PC-9 (cell line): ENCODE results near the gene DHRS2. TPM values are rescaled to one million over a fixed set of nuclear protein-coding genes. Genes with fewer than 3 reads are reported as not detected.
A peak's percentile ranks its signal among the peaks of the same experiment; 100 is the strongest.

Experiments used
- BruUV-seq: library from RNA; stranded (reverse); fragments of 400-500 nt; replicated peaks from 2 replicates; lab custom pipeline; 2021; lab: Mats Ljungman, UMichigan
- CTCF ChIA-PET: fragments of 300-600 bp; sonication (Branson Sonifier 250); formaldehyde crosslinking; loops from one replicate; lab custom pipeline; 2022; ENCODE audit warnings: antibody characterized with exemption; lab: Charles Lee
- POLR2A ChIA-PET: fragments of 300-600 bp; sonication (Branson Sonifier 250); formaldehyde crosslinking; loops from one replicate; lab custom pipeline; 2022; ENCODE audit warnings: antibody characterized with exemption; ENCODE audit not compliant: unreplicated experiment; lab: Charles Lee
- DNase-seq, 2 experiments: peaks; one replicate each; pipeline versions ENCODE4 v3.0.0 to v3.0.0-alpha.2; 2015 to 2022; ENCODE audit warnings: mixed read lengths in 1 of 2
- H2AFZ ChIP-seq: fragments of 200-600 bp; sonication (generic); 2 replicates; pipeline ENCODE4 v1.8.1; 2017; ENCODE audit warnings: antibody characterized with exemption
- H3F3A ChIP-seq: fragments of 200-600 bp; sonication (generic); 2 replicates; pipeline ENCODE4 v1.8.1; 2017; ENCODE audit warnings: antibody characterized with exemption, mild to moderate bottlenecking, low read depth; ENCODE audit not compliant: insufficient read depth
- H3K27ac ChIP-seq: fragments of 200-600 bp; sonication (generic); 2 replicates; pipeline ENCODE4 v1.6.1; 2016; ENCODE audit warnings: mixed run types
- H3K27me3 ChIP-seq: fragments of 200-600 bp; sonication (generic); 2 replicates; pipeline ENCODE4 v1.6.1; 2016; ENCODE audit warnings: low read depth, mixed run types; ENCODE audit not compliant: insufficient read depth
- H3K36me3 ChIP-seq: fragments of 200-600 bp; sonication (generic); 2 replicates; pipeline ENCODE4 v1.6.1; 2016; ENCODE audit warnings: low read depth, mixed run types
- H3K4me1 ChIP-seq: fragments of 200-600 bp; sonication (generic); replicated peaks from 2 replicates; pipeline ENCODE4 v1.6.1; 2016; ENCODE audit warnings: mixed run types; ENCODE audit not compliant: insufficient read depth
- H3K4me2 ChIP-seq: fragments of 200-600 bp; sonication (generic); 2 replicates; pipeline ENCODE4 v1.6.1; 2017; ENCODE audit warnings: mixed run types
- H3K4me3 ChIP-seq: fragments of 200-600 bp; sonication (generic); 2 replicates; pipeline ENCODE4 v1.6.1; 2016; ENCODE audit warnings: mixed run types
- H3K79me2 ChIP-seq: fragments of 200-600 bp; sonication (generic); 2 replicates; pipeline ENCODE4 v1.6.1; 2017; ENCODE audit warnings: low read depth, mixed run types
- H3K9me2 ChIP-seq: fragments of 200-600 bp; sonication (generic); 2 replicates; pipeline ENCODE4 v1.8.1; 2017; ENCODE audit warnings: mild to moderate bottlenecking; ENCODE audit not compliant: insufficient read depth
- H3K9me3 ChIP-seq: fragments of 200-600 bp; sonication (generic); 2 replicates; pipeline ENCODE4 v1.8.1; 2016; ENCODE audit warnings: low read depth; ENCODE audit not compliant: insufficient read depth
- H4K20me1 ChIP-seq: fragments of 200-600 bp; sonication (generic); 2 replicates; pipeline ENCODE4 v1.8.1; 2017; ENCODE audit not compliant: insufficient read depth
- EZH2 ChIP-seq: fragments of 200-600 bp; sonication (generic); IDR thresholded peaks from 2 replicates; pipeline ENCODE4 v1.8.0; 2017; ENCODE audit warnings: antibody characterized with exemption, low read depth
- intact Hi-C: fragments of 100-400 bp; cut with micrococcal nuclease; formaldehyde crosslinking; loops from one replicate; pipeline ENCODE4 v1.10.0; 2022; ENCODE audit not compliant: unreplicated experiment
- total RNA-seq: library from RNA; stranded (reverse); gene quantifications from 2 replicates; pipeline ENCODE4 v1.2.3, GENCODE V29; 2021
- TF ChIP-seq, protein P1 (sequence below): fragments of 200-600 bp; sonication (generic); conservative IDR thresholded peaks from 2 replicates; pipeline ENCODE4 v1.6.1; 2017; ENCODE audit warnings: mixed run types, antibody characterized with exemption, mild to moderate bottlenecking, moderate library complexity

Gene DHRS2
- total RNA-seq, 1 experiment from 2014 or later = 0.55 TPM

- TF ChIP-seq, protein P1, sequence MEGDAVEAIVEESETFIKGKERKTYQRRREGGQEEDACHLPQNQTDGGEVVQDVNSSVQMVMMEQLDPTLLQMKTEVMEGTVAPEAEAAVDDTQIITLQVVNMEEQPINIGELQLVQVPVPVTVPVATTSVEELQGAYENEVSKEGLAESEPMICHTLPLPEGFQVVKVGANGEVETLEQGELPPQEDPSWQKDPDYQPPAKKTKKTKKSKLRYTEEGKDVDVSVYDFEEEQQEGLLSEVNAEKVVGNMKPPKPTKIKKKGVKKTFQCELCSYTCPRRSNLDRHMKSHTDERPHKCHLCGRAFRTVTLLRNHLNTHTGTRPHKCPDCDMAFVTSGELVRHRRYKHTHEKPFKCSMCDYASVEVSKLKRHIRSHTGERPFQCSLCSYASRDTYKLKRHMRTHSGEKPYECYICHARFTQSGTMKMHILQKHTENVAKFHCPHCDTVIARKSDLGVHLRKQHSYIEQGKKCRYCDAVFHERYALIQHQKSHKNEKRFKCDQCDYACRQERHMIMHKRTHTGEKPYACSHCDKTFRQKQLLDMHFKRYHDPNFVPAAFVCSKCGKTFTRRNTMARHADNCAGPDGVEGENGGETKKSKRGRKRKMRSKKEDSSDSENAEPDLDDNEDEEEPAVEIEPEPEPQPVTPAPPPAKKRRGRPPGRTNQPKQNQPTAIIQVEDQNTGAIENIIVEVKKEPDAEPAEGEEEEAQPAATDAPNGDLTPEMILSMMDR = no peak
- no peak for TF ChIP-seq EZH2
- Histone ChIP-seq H3K4me2 (no peak overlapping the region), H3K9me2 (no peaks in the 10 kb centered on the region), H3K27ac (0 out of 2 replicates have a peak overlapping the region, but pooled peaks have one; percentile 3), H3K4me3 (no peak overlapping the region), H3K79me2 (peaks cover 22% of the 10 kb centered on the region), H3K36me3 (no peaks in the 10 kb centered on the region; the same call in 1 of the 2 replicates), H2AFZ (no peak overlapping the region), H3K9me3 (no peaks in the 10 kb centered on the region), H3K4me1 (peaks cover 69% of the 10 kb centered on the region), H3K27me3 (no peaks in the 10 kb centered on the region), H3F3A (peaks cover 54% of the 10 kb centered on the region; the same call in 1 of the 2 replicates), H4K20me1 (no peaks in the 10 kb centered on the region)
- no peak for DNase-seq
- intact Hi-C loops = no loop called here
- no TSS peak for BruUV-seq
- ChIA-PET POLR2A (no interaction called here), CTCF (no interaction called here)
Observed at GRCh38 chr14:23645504-23645811, 9.3 kb downstream of the DHRS2 start.

DNA sequence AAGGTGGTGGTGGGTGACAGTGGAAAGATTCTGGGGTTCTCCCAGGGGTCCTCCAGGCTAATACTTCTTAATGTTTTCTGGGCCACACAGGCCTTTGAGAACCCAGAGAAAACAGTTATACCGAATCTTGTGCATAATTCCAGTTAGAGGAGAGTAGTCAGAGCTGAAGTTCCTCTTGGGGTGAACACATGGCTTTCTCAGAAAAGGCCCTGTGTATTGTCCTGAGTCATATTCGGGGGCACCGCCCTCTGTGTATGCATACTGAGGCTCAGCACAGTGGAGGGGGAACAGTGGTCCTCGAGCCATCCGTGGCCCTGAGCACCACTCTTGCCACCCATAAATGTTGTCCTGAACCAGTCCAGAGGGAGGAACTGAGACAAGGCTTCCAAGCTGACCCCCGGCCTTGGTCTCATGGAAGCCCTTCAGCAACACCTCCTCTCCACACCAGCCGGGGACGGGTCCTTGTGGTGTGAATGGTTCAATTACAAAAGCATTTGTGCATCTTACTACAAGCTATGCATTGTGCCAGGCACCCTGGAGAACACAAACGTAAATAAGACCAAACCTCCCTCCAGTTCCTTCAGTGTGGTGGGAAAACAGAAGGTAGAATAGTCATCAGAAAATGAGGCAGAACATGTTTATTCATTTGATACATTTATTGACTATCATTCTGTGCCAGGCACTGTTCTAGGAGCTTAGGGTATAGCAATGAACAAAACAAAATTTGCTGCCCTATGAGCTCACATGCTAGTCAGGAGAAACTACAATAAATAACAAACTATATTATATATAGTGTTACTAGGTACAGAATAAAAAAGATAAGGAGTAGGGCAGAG is 9.9 kb downstream of the DHRS2 start:
- Histone ChIP-seq H4K20me1 (no peaks in the 10 kb centered on the region), H3K27me3 (no peaks in the 10 kb centered on the region), H3F3A (peaks cover 49% of the 10 kb centered on the region; the same call in 1 of the 2 replicates), H3K4me3 (no peak overlapping the region), H3K9me3 (no peaks in the 10 kb centered on the region), H3K36me3 (no peaks in the 10 kb centered on the region; the same call in 1 of the 2 replicates), H3K4me2 (0 out of 2 replicates have a peak overlapping the region, but pooled peaks have one; percentile 65), H3K27ac (peak overlapping the region; percentile 81), H3K9me2 (no peaks in the 10 kb centered on the region), H3K4me1 (peaks cover 63% of the 10 kb centered on the region), H2AFZ (no peak overlapping the region), H3K79me2 (peaks cover 20% of the 10 kb centered on the region)
- CTCF ChIA-PET = no interaction called here
- POLR2A ChIA-PET = no interaction called here
- DNase-seq = no peak
- no TSS peak for BruUV-seq
- intact Hi-C loops = no loop called here
- TF ChIP-seq EZH2 = no peak
- TF ChIP-seq, protein P1 = no peak

DNA sequence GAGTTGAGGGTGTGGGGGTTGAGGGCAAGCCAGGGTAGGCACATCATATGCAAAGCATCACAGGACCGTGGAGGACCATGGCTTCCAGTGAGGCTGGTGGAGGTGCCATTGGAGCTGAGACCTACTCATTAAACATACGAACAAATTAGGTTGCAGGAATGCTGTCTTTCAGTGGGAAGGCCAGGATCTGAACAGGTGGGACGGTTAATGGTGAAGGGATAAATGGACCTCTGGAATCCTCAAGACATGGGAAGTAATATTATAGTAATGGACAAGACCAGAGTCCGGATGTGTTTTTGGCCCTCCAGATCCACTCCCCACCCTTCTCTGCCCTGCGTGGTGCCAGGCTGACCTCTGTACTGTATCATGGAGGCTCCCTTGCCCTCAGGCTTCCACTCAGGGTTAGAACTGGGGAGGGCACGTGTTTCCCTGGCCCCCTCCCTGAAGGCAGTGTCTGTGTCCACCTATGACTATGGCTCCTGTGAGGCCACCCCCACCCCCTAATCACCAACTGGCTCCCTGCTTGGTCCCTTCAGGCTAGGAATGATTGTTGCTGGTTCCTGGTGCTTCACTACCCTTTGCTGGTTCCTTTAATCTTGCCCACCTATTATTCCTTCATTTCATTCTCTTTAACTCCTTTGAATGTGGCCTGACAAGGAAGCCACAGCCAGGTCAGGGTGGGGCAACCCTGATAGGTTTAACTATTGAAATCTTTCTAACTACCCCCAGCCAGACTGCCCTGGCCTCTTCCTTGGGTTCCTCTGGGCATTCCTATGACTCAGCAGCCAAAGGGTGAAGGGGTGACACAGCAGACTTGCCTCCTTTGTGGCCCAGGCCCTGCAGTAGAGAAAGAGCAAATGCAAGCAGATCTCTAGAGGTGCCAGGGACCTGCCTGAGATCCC is 10.7 kb downstream of the DHRS2 start:
- Histone ChIP-seq H3F3A (peaks cover 42% of the 10 kb centered on the region; the same call in 1 of the 2 replicates), H4K20me1 (no peaks in the 10 kb centered on the region), H3K4me1 (peaks cover 54% of the 10 kb centered on the region), H3K9me3 (no peaks in the 10 kb centered on the region), H3K27ac (peak overlapping the region; percentile 81), H3K4me3 (peak overlapping the region; percentile 38; the same call in 1 of the 2 replicates), H3K9me2 (no peaks in the 10 kb centered on the region), H3K79me2 (peaks cover 11% of the 10 kb centered on the region; the same call in 1 of the 2 replicates), H3K36me3 (no peaks in the 10 kb centered on the region), H3K27me3 (no peaks in the 10 kb centered on the region), H3K4me2 (peak overlapping the region; percentile 65), H2AFZ (no peak overlapping the region)
- ChIA-PET POLR2A (no interaction called here), CTCF (no interaction called here)
- intact Hi-C loops = no loop called here
- peak; percentile 61 to 86 for DNase-seq
- no peak for TF ChIP-seq EZH2
- TF ChIP-seq, protein P1 = no peak
- BruUV-seq = no TSS peak
